Measurements from ENCODE around the gene PRKCI.

Gene PRKCI

DNA sequence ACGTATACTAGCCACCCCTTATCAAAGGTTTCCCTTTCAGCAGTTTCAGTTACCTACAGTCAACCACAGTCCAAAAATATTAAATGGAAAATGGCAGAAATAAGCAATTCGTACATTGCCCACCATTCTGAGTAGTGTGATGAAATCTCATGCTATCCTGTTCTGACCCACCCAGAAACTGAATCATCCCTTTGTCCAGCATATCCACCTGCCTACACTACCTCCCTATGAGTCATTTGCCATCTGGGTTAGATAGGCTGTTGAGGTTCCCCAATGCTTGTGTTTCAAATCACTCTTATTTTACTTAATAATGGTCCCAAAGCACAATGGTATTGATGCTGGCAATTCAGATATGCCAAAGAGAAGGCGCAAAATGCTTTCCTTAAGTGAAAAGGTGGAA is 25.4 kb upstream of the PRKCI start:
- no peaks in the 10 kb centered on the region for H3K36me3 ChIP-seq (replicated peaks; ENCODE audit: insufficient read depth, low read length)
- TF ChIP-seq, protein P1, sequence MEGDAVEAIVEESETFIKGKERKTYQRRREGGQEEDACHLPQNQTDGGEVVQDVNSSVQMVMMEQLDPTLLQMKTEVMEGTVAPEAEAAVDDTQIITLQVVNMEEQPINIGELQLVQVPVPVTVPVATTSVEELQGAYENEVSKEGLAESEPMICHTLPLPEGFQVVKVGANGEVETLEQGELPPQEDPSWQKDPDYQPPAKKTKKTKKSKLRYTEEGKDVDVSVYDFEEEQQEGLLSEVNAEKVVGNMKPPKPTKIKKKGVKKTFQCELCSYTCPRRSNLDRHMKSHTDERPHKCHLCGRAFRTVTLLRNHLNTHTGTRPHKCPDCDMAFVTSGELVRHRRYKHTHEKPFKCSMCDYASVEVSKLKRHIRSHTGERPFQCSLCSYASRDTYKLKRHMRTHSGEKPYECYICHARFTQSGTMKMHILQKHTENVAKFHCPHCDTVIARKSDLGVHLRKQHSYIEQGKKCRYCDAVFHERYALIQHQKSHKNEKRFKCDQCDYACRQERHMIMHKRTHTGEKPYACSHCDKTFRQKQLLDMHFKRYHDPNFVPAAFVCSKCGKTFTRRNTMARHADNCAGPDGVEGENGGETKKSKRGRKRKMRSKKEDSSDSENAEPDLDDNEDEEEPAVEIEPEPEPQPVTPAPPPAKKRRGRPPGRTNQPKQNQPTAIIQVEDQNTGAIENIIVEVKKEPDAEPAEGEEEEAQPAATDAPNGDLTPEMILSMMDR (IDR thresholded peaks at IDR 0.05; ENCODE audit: low read length) = no peak
- TF ChIP-seq EZH2phosphoT487 (IDR thresholded peaks at IDR 0.05; ENCODE audit: low read length) (no peak), EZH2 (optimal IDR thresholded peaks at IDR 0.05; ENCODE audit: low read depth, low read length) (no peak)

DNA sequence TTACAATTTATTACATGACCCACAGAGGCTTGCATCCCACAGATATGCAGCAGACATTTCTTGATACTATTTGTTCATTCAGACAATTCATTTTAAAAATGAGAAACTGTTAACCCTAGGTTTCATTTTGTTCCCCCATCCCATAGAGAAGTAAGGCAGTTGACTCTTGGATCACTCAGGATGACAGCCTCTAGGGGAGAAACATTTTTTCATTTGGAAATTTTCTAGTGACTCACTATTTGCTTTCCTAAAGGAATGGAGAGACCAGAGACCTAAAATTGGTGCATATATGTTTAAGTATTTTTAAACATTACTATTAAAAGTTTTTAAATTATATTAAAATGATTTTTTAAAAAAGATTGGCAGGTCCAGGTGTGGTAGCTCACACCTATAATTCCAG is 21.2 kb upstream of the PRKCI start:
- Histone ChIP-seq H3K4me3 (ENCODE audit: low read length) (no peak overlapping the region), H3K27ac (ENCODE audit: low read length) (no peak overlapping the region)
- DNase-seq = no peak

More for the DNA sequence above, 25.4 kb upstream of the PRKCI start:
- Histone ChIP-seq H3K9me3 (replicated peaks; ENCODE audit: insufficient read depth, low read length) (no peaks in the 10 kb centered on the region), H3K9me2 (replicated peaks; ENCODE audit: insufficient read depth, low read length) (no peaks in the 10 kb centered on the region), H3K79me2 (ENCODE audit: low read length) (no peaks in the 10 kb centered on the region), H3K4me3 (ENCODE audit: low read length) (no peak overlapping the region), H2AFZ (ENCODE audit: low read length) (no peak overlapping the region), H3K4me1 (ENCODE audit: low read length) (no peaks in the 10 kb centered on the region), H3K27me3 (replicated peaks; ENCODE audit: insufficient read depth, low read length) (no peaks in the 10 kb centered on the region), H3K9ac (ENCODE audit: low read length) (no peak overlapping the region), H3K27ac (ENCODE audit: low read length) (no peak overlapping the region), H3F3A (ENCODE audit: insufficient read depth, low read length) (no peaks in the 10 kb centered on the region), H3K4me2 (ENCODE audit: low read depth, low read length) (no peak overlapping the region), H4K20me1 (ENCODE audit: insufficient read depth, low read length) (no peaks in the 10 kb centered on the region)
- no peak for DNase-seq

DNA sequence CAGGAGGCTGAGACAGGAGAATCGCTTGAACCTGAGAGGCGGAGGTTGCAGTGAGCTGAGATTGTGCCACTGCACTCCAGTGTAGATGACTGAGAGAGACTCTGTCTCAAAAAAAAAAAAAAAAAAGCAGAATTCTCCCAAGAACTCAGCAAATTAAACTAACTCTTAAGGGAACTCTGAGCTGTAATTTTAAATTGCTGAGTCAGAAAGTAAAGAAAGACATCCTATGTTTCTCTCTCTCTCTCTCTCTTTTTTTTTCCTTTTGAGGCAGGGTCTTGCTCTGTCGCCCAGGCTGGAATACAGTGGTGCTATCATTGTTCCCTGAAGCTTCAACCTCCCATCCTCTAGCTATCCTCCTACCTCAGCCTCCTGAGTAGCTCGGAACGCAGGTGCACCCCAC is 20.7 kb upstream of the PRKCI start:
- H3K27ac ChIP-seq (ENCODE audit: low read length) = no peak overlapping the region
- H3K9me2 ChIP-seq (replicated peaks; ENCODE audit: insufficient read depth, low read length) = no peaks in the 10 kb centered on the region
- H3K4me2 ChIP-seq (ENCODE audit: low read depth, low read length) = no peak overlapping the region
- H3F3A ChIP-seq (ENCODE audit: insufficient read depth, low read length) = no peaks in the 10 kb centered on the region
- TF ChIP-seq EZH2 (optimal IDR thresholded peaks at IDR 0.05; ENCODE audit: low read depth, low read length) = no peak
- TF ChIP-seq, protein P1 (IDR thresholded peaks at IDR 0.05; ENCODE audit: low read length) = no peak
- TF ChIP-seq EZH2phosphoT487 (IDR thresholded peaks at IDR 0.05; ENCODE audit: low read length) = no peak
- no peak for DNase-seq
- H3K9ac ChIP-seq (ENCODE audit: low read length) = no peak overlapping the region
- no peaks in the 10 kb centered on the region for H3K79me2 ChIP-seq (ENCODE audit: low read length)
- H3K27me3 ChIP-seq (replicated peaks; ENCODE audit: insufficient read depth, low read length) = no peaks in the 10 kb centered on the region
- H3K4me3 ChIP-seq (ENCODE audit: low read length) = no peak overlapping the region
- H3K36me3 ChIP-seq (replicated peaks; ENCODE audit: insufficient read depth, low read length) = no peaks in the 10 kb centered on the region
- H2AFZ ChIP-seq (ENCODE audit: low read length) = no peak overlapping the region
- no peaks in the 10 kb centered on the region for H3K4me1 ChIP-seq (ENCODE audit: low read length)
- no peaks in the 10 kb centered on the region for H3K9me3 ChIP-seq (replicated peaks; ENCODE audit: insufficient read depth, low read length)
- no peaks in the 10 kb centered on the region for H4K20me1 ChIP-seq (ENCODE audit: insufficient read depth, low read length)

More for the DNA sequence above, 21.2 kb upstream of the PRKCI start:
- TF ChIP-seq, protein P1 (IDR thresholded peaks at IDR 0.05; ENCODE audit: low read length) = no peak
- TF ChIP-seq EZH2phosphoT487 (IDR thresholded peaks at IDR 0.05; ENCODE audit: low read length) = no peak
- TF ChIP-seq EZH2 (optimal IDR thresholded peaks at IDR 0.05; ENCODE audit: low read depth, low read length) = no peak
- H3K27me3 ChIP-seq (replicated peaks; ENCODE audit: insufficient read depth, low read length) = no peaks in the 10 kb centered on the region
- no peak overlapping the region for H3K9ac ChIP-seq (ENCODE audit: low read length)
- no peaks in the 10 kb centered on the region for H3K9me2 ChIP-seq (replicated peaks; ENCODE audit: insufficient read depth, low read length)
- H2AFZ ChIP-seq (ENCODE audit: low read length) = no peak overlapping the region
- H3K4me2 ChIP-seq (ENCODE audit: low read depth, low read length) = no peak overlapping the region
- no peaks in the 10 kb centered on the region for H3K36me3 ChIP-seq (replicated peaks; ENCODE audit: insufficient read depth, low read length)
- H3F3A ChIP-seq (ENCODE audit: insufficient read depth, low read length) = no peaks in the 10 kb centered on the region
- H3K9me3 ChIP-seq (replicated peaks; ENCODE audit: insufficient read depth, low read length) = no peaks in the 10 kb centered on the region
- H3K79me2 ChIP-seq (ENCODE audit: low read length) = no peaks in the 10 kb centered on the region
- no peaks in the 10 kb centered on the region for H3K4me1 ChIP-seq (ENCODE audit: low read length)
- H4K20me1 ChIP-seq (ENCODE audit: insufficient read depth, low read length) = no peaks in the 10 kb centered on the region
